ENCODE measurements around the gene MACROD2.

MACROD2 gene

DNA sequence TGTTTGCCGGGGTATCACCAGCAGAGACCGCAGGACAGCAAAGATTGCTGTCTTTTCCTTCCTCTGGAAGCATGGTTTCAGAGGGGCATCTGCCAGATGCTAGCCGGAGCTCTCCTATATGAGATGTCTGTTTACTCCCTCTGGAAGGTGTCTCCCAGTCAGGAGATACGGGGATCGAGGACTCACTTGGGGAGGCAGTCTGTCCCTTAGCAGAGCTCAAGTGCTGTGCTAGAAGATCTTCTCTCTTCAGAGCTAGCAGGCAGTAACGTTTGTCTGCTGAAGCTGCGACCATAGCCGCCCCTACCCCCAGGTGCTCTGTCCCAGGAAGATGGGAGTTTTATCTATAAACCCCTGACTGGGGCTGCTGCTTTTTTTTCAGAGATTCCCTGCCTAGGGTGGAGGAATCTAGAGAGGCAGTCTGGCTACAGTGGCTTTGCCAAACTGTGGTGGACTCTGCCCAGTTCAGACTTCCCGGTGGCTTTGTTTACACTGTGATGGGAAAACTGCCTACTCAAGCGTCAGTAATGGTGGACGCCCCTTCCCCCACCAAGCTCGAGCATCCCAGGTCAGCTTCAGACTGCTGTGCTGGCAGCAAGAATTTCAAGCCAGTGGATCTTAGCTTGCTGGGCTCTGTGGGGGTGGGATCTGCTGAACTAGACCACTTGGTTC lies 475.0 kb downstream of the MACROD2 start:
- DNase-seq (ENCODE audit: low read depth in 2 of 2), result no peak

DNA sequence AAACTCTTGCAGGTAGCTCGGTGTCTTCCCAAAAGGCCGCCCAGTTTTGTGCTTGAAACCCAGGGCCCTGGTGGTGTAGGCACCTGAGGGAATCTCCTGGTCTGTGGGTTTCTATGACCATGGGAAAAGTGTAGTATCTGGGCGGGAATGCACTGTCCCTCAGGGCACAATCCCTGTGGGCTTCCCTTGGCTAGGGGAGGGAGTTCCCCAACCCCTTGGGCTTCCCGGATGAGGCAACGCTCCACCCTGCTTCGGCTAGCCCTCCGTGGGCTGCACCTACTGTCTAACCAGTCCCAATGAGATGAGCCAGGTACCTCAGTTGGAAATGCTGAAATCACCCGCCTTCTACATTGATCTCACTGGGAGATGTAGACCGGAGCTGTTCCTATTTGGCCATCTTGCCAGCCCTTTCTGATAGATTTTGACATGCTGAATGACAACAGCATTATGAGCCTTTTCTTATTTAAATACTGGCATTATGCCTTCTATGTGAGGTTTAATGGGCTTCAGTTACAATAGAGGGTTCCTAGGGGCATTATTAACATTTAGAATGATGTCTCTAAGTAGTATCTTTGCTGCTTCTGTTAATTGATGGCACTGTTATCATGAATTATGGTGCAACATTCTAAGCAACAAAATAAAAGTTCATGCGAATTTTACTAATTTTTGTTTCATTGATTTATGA lies 475.8 kb downstream of the MACROD2 start:
- DNase-seq (ENCODE audit: low read depth in 2 of 2), result no peak

DNA sequence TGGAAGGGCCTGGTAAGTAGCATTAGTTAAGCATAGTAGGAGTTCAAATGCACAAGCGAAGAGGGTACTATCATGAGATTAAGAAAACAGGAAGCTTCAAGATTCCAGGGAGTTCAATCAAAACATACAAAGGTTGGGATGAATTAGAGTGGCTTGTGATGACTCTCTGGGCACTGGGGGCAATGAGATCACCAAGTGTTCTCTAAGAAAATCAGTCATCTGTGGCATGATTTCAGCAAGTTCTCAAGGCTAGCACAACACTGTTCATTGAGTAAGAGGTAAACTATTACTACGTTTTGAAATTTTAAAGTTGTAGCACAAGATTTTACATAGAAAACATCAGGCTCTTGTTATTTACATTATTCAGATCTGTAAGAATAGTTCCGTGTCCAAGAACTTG lies 481.8 kb downstream of the MACROD2 start:
- no peak for DNase-seq (ENCODE audit: low read depth in 2 of 2)

- no peak for DNase-seq (ENCODE audit: low read depth in 2 of 2)
Observed at GRCh38 chr20:14478126-14478525, 482.8 kb downstream of the MACROD2 start.

DNA sequence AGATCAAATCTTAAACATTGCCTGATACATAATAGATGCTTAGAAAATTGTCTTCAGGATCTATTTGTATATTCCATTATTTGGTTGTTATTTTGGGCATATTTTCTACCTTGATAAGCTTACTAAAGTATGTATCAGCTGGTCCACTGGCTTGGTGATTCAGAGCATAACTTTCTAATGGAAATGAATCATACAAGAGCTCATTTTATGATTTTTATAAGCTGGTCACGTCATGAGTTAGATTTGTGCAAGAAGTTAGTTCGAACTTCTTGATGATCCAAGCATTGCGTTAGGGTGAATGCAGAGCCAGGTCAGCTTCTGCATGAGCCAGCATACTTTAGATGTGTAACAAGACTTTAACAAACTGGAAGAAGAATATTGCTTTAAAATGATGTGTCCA lies 486.5 kb downstream of the MACROD2 start:
- DNase-seq (ENCODE audit: low read depth in 2 of 2), result no peak

DNA sequence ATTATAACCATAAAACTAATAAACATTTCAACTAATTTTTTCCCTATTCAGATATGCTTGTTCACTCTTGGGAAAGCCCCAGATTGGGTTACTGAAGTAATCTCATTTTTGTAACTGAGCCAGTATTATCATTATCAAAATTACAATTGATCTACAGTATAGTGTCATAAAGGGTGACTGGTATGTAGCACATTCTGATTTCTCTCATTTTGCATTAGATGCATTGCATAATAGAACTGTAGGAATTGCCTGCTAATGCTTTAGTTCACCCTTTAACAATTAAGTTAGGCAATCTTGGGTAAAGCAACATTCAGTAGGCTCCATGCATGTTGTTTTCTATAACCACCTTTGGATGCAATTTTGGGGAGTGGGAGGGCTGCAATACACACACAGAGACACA lies 492.9 kb downstream of the MACROD2 start:
- DNase-seq (ENCODE audit: low read depth in 2 of 2), result no peak

DNA sequence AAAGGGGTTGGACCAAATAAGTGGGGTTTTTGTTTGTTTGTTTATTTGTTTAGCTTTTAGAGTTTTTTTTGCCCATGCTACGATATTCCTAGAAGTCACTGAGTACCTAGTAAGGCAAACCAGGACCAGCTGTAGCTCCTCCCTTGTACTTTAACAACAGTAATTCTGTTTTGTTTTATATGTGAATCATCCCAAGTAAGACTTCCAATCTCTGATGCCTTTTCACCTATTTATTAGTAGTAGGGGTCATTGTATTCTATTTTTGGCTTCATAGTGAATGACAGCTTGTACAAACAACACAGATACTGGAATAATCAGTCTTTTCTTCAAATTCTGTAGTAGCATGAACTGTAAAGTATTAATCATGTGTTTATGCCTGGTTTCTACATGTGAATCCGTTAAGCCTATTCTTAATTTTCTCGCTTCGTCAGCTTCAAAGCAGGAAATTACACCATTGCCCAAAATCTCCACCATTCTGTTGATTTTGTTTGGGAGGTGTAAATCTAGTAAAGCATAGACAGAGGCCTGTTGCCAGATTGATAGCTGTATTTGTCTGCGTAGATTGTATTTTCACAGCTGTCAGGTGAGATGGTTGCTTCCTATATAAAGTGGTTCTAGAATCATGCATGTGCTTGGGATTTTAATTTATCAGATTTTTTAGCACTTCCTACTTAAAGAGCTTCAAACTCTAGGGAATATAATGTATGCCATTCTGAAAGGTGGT lies 493.6 kb downstream of the MACROD2 start:
- no peak for DNase-seq (ENCODE audit: low read depth in 2 of 2)

GRCh38 chr20:14489544-14489943 lies 494.2 kb downstream of the MACROD2 start:
- DNase-seq (ENCODE audit: low read depth in 2 of 2), result no peak

DNA sequence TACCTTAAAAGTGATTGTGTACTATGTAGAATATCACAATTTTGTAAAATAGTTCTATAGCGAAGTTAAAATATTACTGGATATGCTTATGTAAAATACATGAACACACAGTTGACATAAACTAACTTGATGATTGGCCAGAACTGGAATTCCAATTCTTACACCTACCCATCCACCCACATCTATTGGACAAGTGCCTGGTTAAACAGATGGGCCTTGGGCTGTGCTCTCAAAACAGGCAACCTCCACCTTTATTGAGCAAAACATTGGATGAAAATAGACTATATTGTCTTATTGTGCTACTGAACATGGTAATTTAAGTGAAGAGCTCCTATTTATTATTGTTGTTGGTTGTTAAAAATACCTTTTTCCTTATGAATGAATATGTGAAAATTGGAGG lies 496.1 kb downstream of the MACROD2 start:
- DNase-seq (ENCODE audit: low read depth in 2 of 2), result no peak

DNA sequence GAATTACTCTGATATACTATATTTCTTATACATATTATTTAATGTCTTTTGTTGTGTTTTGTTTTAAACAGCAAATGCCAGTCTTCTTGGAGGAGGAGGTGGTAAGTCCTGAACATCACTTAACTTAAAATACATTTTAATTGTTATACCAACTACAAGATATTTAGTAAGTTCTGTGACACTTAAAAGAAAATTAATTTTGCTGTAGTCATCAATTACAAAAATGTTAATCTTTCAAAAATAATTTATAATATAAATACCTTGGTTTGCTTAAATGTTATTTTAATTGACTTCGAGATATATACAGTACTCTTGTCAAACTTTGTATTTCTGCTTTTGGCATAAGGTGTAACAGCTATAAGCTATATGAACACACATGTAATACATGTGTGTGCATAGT lies 498.1 kb downstream of the MACROD2 start:
- no peak for DNase-seq (ENCODE audit: low read depth in 2 of 2)

GRCh38 chr20:14494355-14494754 lies 499.0 kb downstream of the MACROD2 start:
- no peak for DNase-seq (ENCODE audit: low read depth in 2 of 2)

DNA sequence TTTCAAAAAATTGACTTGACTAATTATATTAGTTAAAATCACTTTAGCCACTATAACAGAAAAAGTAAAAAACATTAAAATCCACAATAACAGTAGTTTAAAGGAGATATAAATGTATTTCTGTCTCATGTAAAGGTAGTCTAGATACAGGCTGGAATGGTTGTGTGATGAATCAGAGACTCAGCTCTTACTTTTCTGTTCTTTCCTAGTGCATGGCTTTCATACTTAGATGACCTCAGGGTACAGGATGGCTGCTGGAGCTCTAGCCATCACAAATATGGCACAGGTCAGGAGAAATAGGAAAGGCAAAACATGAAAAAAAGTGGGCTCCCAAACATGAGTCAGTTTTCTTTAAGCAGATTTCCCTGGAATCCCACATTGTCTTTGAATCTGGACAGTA lies 499.8 kb downstream of the MACROD2 start:
- DNase-seq (ENCODE audit: low read depth in 2 of 2), result no peak

DNA sequence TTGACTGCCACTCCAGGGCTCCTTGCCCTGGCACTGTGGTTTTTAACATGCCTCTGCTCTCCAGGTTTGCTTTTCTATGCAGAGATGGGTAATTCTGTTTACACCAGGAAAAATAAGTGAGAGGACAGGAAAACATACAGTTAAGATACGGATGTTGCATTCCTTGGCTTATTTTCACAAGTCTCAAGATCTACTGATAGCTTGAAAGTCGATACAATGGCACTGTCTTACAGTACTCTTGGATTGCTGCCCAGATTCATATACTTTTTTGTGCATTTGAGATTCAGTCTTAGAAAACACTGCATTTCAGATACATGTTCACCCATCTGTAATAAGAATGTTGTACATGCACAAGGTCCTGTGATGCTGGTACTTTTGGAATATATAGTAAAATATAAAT lies 501.7 kb downstream of the MACROD2 start:
- no peak for DNase-seq (ENCODE audit: low read depth in 2 of 2)

DNA sequence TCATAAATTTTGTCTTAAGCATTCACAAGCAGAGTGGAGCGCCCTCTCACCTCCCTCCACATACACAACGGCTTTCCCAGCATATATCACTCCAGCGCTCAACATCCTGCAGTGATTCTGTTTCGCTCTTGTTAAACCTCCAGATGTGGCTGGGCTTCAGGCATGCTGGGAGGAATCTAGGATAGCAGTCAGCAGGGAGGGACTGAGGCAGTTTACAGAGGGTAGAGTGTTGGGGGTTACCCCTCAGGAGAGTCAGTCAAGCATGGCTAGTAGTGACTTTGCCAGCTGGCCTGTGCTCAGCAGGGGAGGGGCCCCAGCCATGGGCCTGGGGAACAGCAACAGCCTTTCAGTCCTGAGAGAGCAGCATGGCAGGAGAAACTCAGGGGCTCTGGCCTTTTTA lies 503.5 kb downstream of the MACROD2 start:
- no peak for DNase-seq (ENCODE audit: low read depth in 2 of 2)

DNA sequence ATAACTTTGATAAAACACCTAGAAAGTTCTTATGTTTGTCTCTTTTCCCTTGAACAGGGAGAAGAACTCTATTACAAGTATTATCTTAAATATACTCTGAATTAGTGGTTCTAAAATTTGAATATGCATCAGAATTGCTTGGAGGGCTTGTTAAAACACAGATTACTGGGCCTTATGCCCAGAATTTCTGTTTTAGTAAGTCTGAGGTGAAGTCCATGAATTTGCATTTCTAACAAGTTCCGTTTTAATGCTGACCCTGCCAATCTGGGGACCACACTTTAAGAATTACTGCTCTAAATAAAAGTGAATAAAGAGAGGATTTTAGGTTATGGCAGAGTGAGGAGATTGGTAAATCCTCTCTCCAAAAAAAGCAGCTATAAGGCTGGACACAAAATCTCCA lies 510.2 kb downstream of the MACROD2 start:
- no peak for DNase-seq (ENCODE audit: low read depth in 2 of 2)

- DNase-seq (ENCODE audit: low read depth in 2 of 2), result no peak
Observed at GRCh38 chr20:14507711-14508110, 512.4 kb downstream of the MACROD2 start.

GRCh38 chr20:14510341-14510740 lies 515.0 kb downstream of the MACROD2 start:
- no peak for DNase-seq (ENCODE audit: low read depth in 2 of 2)

DNA sequence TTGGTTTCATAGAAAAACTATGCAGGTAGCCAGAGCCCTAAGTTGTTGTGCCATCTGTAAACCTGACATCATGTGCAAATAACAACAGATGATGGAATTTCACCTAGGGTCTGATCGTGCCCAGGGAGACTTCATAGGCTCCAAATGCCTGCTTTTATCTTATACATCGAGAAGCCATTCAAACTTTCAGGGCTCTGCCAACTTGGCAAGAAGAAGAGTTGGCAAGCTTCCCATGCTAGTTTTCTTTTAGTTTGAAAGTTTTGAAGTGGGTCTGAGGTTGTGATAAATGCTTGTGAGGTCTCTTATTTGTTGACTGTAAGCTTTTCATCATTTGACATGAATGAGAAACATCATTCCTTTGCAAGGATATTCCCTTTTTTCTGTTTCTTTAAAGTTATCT lies 517.5 kb downstream of the MACROD2 start:
- DNase-seq (ENCODE audit: low read depth in 2 of 2), result no peak

- no peak for DNase-seq (ENCODE audit: low read depth in 2 of 2)
Observed at GRCh38 chr20:14518648-14519047, 523.3 kb downstream of the MACROD2 start.

- DNase-seq (ENCODE audit: low read depth in 2 of 2), result no peak
Observed at GRCh38 chr20:14521016-14521415, 525.7 kb downstream of the MACROD2 start.

GRCh38 chr20:14521436-14521835 lies 526.1 kb downstream of the MACROD2 start:
- no peak for DNase-seq (ENCODE audit: low read depth in 2 of 2)

DNA sequence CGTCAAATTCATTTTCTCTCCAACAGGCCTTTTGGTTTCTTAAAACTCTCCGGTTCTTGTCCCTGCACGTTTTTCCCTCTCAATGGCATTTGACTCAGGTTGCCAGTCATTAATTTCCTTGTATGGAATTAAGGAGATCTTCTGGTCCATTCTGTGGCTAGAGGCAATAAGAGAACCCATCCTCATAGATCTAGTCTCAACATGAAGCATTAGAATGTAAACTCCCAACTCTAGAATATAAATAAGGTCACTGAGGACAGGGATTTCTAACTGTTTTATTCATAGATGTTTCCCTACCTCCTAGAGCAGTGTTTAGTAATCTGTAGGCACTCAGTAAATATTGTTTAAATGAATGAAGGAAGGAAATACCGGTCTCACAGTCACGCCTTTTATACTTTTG lies 527.3 kb downstream of the MACROD2 start:
- no peak for DNase-seq (ENCODE audit: low read depth in 2 of 2)

GRCh38 chr20:14523090-14523489 lies 527.8 kb downstream of the MACROD2 start:
- DNase-seq (ENCODE audit: low read depth in 2 of 2), result no peak
